Measurements from ENCODE around the gene RRAS. TPM values are rescaled to one million over a fixed set of nuclear protein-coding genes. Genes with fewer than 3 reads are reported as not detected.

Gene RRAS
- total and polyA plus RNA-seq, 2 of the 4 experiments (the other 2 are of a cell fraction): 50.2 to 241 TPM

DNA sequence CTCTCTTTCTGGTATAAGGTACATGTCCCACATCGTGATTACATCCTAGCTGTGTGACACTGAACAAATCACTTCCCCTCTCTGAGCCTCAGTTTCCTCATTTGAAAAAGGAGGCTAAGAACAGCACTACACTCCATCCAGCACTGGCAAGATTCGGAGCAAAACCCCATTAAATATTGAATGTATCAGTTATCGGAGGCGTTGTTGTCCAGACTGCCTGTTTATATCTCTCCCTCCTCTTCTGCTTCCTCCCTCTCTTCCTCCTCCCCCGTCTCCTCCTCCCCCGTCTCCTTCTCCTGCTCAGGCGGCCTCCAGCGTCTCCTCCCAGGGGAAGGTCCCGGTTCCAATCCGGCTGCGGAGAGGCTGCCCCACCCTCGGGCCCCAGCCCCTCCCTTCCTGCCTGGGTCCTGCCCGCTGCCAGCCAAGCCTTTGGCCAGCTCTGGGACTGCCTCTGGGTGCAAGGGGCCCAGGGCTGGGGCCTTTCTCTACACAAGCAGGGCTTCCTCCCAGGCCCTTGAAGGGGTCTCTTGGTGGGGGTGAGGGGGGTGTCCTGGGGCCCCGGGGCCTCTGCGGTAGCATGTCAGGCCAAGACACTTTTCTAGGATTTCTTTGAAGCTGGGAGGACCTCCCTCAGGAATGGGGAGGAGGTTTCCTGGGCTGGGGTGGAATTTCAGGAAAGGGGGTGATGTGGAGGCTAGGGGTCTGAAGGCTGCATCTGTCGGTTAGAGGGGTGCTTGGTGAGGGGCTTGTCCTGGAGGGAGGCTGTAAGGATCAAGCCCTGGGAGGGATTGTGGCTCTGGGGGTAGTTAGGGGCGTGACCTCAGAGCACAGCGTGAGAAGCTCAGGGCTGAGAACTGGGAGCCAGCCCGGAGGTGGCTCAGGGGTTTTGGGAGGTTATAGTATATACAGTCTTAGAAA lies 1.9 kb downstream of the RRAS start:
- H3K4me3 ChIP-seq (ENCODE audit: insufficient read depth, low read depth, low read length): peak overlapping the region; percentile 40
- ChIA-PET CTCF (interaction anchor here (0.6 kb wide), 1 partner anchor 30 kb away, joined by 4 read pairs; no protein-coding TSS in a partner anchor), POLR2A (ENCODE audit: unreplicated experiment) (no interaction called here)
- peak overlapping the region; percentile 96 for H3K4ac ChIP-seq (ENCODE audit: low read depth, low read length)
- peak overlapping the region; percentile 93 for H4K5ac ChIP-seq (ENCODE audit: low read depth, low read length)
- H2BK5ac ChIP-seq (ENCODE audit: low read depth, low read length, poor library complexity, severe bottlenecking): peak overlapping the region; percentile 83
- H3K9ac ChIP-seq (ENCODE audit: low read depth, low read length): peak overlapping the region; percentile 67
- peaks cover 15 to 56% of the 10 kb centered on the region in 2 experiments; a peak in 3 of 4 replicates for H3K79me1 ChIP-seq (ENCODE audit: low read depth in 1 of 2, low read length in 2 of 2)
- WGBS, 2 experiments (ENCODE audit: extremely low coverage in 2 of 2, insufficient read length in 1 of 2): 0% methylated on average over 3 of the region's 19 CpGs; no CpG with 5 or more reads in 1 of the 2 experiments
- peaks cover 3% of the 10 kb centered on the region; the same call in 1 of the 2 replicates for H3K9me1 ChIP-seq (ENCODE audit: insufficient read depth, low read length)
- no TSS peak for BruUV-seq (replicated peaks)
- H3K27me3 ChIP-seq (ENCODE audit: control insufficient read depth, insufficient read depth, low read length): no peaks in the 10 kb centered on the region
- H3K14ac ChIP-seq (replicated peaks; ENCODE audit: low read depth, low read length): peak overlapping the region; percentile 95
- no peaks in the 10 kb centered on the region; the same call in 1 of the 2 replicates for H4K20me1 ChIP-seq (ENCODE audit: insufficient read depth, low read length)
- peak overlapping the region; percentile 66 for H3K18ac ChIP-seq (ENCODE audit: low read depth, low read length)
- peak overlapping the region; percentile 84 for H3K27ac ChIP-seq (ENCODE audit: insufficient read depth, low read length)
- peak overlapping the region; percentile 96 for H4K91ac ChIP-seq (ENCODE audit: insufficient read depth, low read depth, low read length)
- intact Hi-C loops (cut with micrococcal nuclease) (no loop called here), in situ Hi-C loops (cut with MboI; ENCODE audit: low sequenced_read_pairs) (no loop called here), dilution Hi-C loops (cut with HindIII; ENCODE audit: low sequenced_read_pairs, unreplicated experiment) (no loop called here)
- peaks cover 14% of the 10 kb centered on the region for H3K36me3 ChIP-seq (ENCODE audit: control insufficient read depth, insufficient read depth, low read length)
- TF ChIP-seq MAZ (IDR thresholded peaks at IDR 0.05; ENCODE audit: borderline replicate concordance, low read depth, low read length): peak; percentile 71; the same call in 1 of the 2 replicates
- TF ChIP-seq MAFK (IDR thresholded peaks at IDR 0.05; ENCODE audit: low read depth, low read length): no peak
- peak overlapping the region; percentile 98 for H2AK5ac ChIP-seq (ENCODE audit: low read depth, low read length)
- H2AK9ac ChIP-seq (replicated peaks; ENCODE audit: low read depth, low read length, poor library complexity): peak overlapping the region; percentile 99
- 0 out of 2 replicates have a peak overlapping the region, but pooled peaks have one; percentile 37 for H2BK20ac ChIP-seq (ENCODE audit: low read depth, low read length)
- H3K9me3 ChIP-seq (ENCODE audit: control insufficient read depth, insufficient read depth, low read length): no peaks in the 10 kb centered on the region
- peaks cover 5% of the 10 kb centered on the region for H3K4me1 ChIP-seq (ENCODE audit: control insufficient read depth, insufficient read depth, low read length)
- H2BK15ac ChIP-seq (ENCODE audit: low read depth, low read length): peak overlapping the region; percentile 84; the same call in 2 of the 3 replicates
- H3K4me2 ChIP-seq (ENCODE audit: low read depth, low read length): peak overlapping the region; percentile 91
- ATAC-seq (ENCODE audit: low read depth): peak; percentile 18
- DNase-seq: peak; percentile 62
- peak overlapping the region; percentile 11 to 93 for H4K8ac ChIP-seq (ENCODE audit: low read depth in 2 of 2, low read length in 2 of 2)
- peak overlapping the region; percentile 74; the same call in 1 of the 2 replicates for H3K56ac ChIP-seq (ENCODE audit: extremely low read depth, insufficient read depth, low read length)
- H3K23ac ChIP-seq (ENCODE audit: low read depth, low read length): peak overlapping the region; percentile 97
- H2AFZ ChIP-seq (replicated peaks; ENCODE audit: low read length, poor library complexity): peak overlapping the region; percentile 58
- H2BK120ac ChIP-seq (ENCODE audit: low read depth, low read length): peak overlapping the region; percentile 80

All from IMR-90 (cell line).